Measurements from ENCODE around the gene C7.

- TF ChIP-seq, protein P1, sequence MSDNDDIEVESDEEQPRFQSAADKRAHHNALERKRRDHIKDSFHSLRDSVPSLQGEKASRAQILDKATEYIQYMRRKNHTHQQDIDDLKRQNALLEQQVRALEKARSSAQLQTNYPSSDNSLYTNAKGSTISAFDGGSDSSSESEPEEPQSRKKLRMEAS (IDR thresholded peaks at IDR 0.05; ENCODE audit: low read depth, low read length) = no peak
- TF ChIP-seq CTCF (IDR thresholded peaks at IDR 0.05; ENCODE audit: low read depth, low read length) (no peak), POLR2A (IDR thresholded peaks at IDR 0.05; ENCODE audit: extremely low read depth, insufficient read length) (no peak)
Measured at GRCh38 chr5:40860711-40861110, 48.6 kb upstream of the C7 start.

All from NB4 (cell line).